Kidney epithelial cell (primary cell): ENCODE measurements around the gene ZSCAN12. TPM values are rescaled to one million over a fixed set of nuclear protein-coding genes. Genes with fewer than 3 reads are reported as not detected.
"Not testable (repeated sequence)": the region's sequence is repeated elsewhere in the genome, so short reads cannot be mapped to it uniquely, and the experiment has no call there.

Experiments used
- DNase-seq: peaks from one replicate; pipeline ENCODE4 v3.0.0-alpha.2; 2010; ENCODE audit warnings: low read depth
- H3K27me3 ChIP-seq: 2 replicates; pipeline ENCODE4 v1.6.0; 2011; ENCODE audit warnings: low read length; ENCODE audit not compliant: control insufficient read depth, insufficient read depth
- H3K36me3 ChIP-seq: 2 replicates; pipeline ENCODE4 v1.5.1; 2011; ENCODE audit warnings: low read length; ENCODE audit not compliant: control insufficient read depth, insufficient read depth
- H3K4me3 ChIP-seq: 2 replicates; pipeline ENCODE4 v1.5.1; 2011; ENCODE audit warnings: low read depth, mild to moderate bottlenecking, control low read depth, low read length
- total RNA-seq: library from RNA; depleted of rRNA; stranded (reverse); fragments of >200 nt; gene quantifications from 2 replicates; pipeline ENCODE4 v1.2.3, GENCODE V29; 2015
- TF ChIP-seq, protein P1 (sequence below): IDR thresholded peaks from 2 replicates; pipeline ENCODE4 v1.5.1; 2011; ENCODE audit warnings: mild to moderate bottlenecking, moderate library complexity, low read length, control low read depth, inconsistent platforms; ENCODE audit not compliant: insufficient read depth, poor library complexity, severe bottlenecking

Gene ZSCAN12
- total RNA-seq, 1 donor from 2014 or later = 6.7 TPM

DNA sequence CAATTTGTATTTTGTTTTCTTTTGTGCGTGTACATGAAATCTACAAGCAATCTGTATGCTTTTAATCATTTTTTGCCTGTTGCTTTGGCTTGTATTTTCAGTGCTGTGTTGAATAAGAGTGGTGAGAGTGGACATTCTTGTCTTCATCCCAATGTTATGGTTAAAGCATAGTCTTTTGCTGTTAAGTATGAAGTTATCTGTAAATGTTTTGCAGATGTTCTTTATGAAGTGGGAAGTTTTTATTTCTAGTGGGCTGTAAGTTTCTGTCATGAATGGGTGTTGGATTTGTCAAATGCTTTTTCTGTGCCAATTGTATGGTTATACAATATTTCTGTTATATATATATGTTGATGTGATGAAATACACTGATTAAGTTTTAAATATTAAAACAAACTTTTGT is 25.6 kb downstream of the ZSCAN12 start:
- H3K4me3 ChIP-seq = no peak overlapping the region
- TF ChIP-seq, protein P1, sequence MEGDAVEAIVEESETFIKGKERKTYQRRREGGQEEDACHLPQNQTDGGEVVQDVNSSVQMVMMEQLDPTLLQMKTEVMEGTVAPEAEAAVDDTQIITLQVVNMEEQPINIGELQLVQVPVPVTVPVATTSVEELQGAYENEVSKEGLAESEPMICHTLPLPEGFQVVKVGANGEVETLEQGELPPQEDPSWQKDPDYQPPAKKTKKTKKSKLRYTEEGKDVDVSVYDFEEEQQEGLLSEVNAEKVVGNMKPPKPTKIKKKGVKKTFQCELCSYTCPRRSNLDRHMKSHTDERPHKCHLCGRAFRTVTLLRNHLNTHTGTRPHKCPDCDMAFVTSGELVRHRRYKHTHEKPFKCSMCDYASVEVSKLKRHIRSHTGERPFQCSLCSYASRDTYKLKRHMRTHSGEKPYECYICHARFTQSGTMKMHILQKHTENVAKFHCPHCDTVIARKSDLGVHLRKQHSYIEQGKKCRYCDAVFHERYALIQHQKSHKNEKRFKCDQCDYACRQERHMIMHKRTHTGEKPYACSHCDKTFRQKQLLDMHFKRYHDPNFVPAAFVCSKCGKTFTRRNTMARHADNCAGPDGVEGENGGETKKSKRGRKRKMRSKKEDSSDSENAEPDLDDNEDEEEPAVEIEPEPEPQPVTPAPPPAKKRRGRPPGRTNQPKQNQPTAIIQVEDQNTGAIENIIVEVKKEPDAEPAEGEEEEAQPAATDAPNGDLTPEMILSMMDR = no peak
- no peaks in the 10 kb centered on the region for H3K27me3 ChIP-seq
- no peaks in the 10 kb centered on the region for H3K36me3 ChIP-seq
- DNase-seq = no peak

- Histone ChIP-seq H3K4me3 (no peak overlapping the region), H3K36me3 (no peaks in the 10 kb centered on the region), H3K27me3 (no peaks in the 10 kb centered on the region)
- no peak for DNase-seq
- TF ChIP-seq, protein P1 = no peak
Measured at GRCh38 chr6:28371706-28372451, 27.7 kb downstream of the ZSCAN12 start.

GRCh38 chr6:28371280-28371679 is 28.3 kb downstream of the ZSCAN12 start:
- no peaks in the 10 kb centered on the region for H3K36me3 ChIP-seq
- no peak for DNase-seq
- no peaks in the 10 kb centered on the region for H3K27me3 ChIP-seq
- TF ChIP-seq, protein P1 = no peak
- no peak overlapping the region for H3K4me3 ChIP-seq

- Histone ChIP-seq H3K36me3 (no peaks in the 10 kb centered on the region), H3K4me3 (no peak overlapping the region), H3K27me3 (no peaks in the 10 kb centered on the region)
- no peak for DNase-seq
- TF ChIP-seq, protein P1 = no peak
Measured at GRCh38 chr6:28370440-28370839, 29.1 kb downstream of the ZSCAN12 start.

DNA sequence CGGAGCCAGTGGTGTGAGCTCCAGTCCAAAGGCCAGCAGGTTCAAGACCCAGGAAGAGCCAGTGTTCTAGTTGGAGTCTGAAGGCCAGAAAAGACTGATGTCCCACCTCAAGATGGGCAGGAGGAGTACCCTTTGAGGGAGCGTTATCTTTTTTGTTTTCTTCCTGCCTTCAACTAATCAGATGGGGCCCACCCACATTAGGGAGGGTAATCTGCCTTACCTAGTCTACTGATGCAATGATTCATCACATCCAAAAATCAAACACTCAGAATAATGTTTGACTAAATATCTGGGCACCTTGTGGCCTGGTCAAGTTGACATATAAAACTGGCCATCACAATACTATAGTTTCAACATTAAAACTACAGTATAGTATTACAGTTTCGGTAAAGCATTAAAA is 30.1 kb downstream of the ZSCAN12 start:
- DNase-seq = no peak
- Histone ChIP-seq H3K27me3 (no peaks in the 10 kb centered on the region), H3K36me3 (no peaks in the 10 kb centered on the region), H3K4me3 (no peak overlapping the region)
- TF ChIP-seq, protein P1 = no peak

- H3K4me3 ChIP-seq = no peak overlapping the region
- TF ChIP-seq, protein P1 = no peak
- no peaks in the 10 kb centered on the region for H3K27me3 ChIP-seq
- H3K36me3 ChIP-seq = no peaks in the 10 kb centered on the region
- DNase-seq = no peak
Measured at GRCh38 chr6:28368522-28368921, 31.0 kb downstream of the ZSCAN12 start.

GRCh38 chr6:28365590-28365989 is 34.0 kb downstream of the ZSCAN12 start:
- not testable (repeated sequence) for DNase-seq, H3K36me3 ChIP-seq, H3K4me3 ChIP-seq, H3K27me3 ChIP-seq
